Peyer's patch (tissue), 4 donors: ENCODE measurements around the gene KLHL5. TPM values are rescaled to one million over a fixed set of nuclear protein-coding genes. Genes with fewer than 3 reads are reported as not detected.

ENCODE experiments used
- DNase-seq, 3 donors: peaks; one replicate each; pipeline ENCODE4 v3.0.0-alpha.2; 2017 to 2019
- H3K27ac ChIP-seq, 4 donors: fragments of 200-600 bp; sonication (generic); one replicate each; pipeline ENCODE4 v1.5.1; 2016 to 2019
- H3K27me3 ChIP-seq, 2 donors: fragments of 200-600 bp; sonication (generic); one replicate each; pipeline ENCODE4 v1.5.1; 2019
- H3K36me3 ChIP-seq, 3 donors: fragments of 200-600 bp; sonication (generic); one replicate each; pipeline ENCODE4 v1.5.1; 2016 to 2019
- H3K4me1 ChIP-seq, 4 donors: fragments of 200-600 bp; sonication (generic); one replicate each; pipeline ENCODE4 v1.5.1; 2016 to 2019
- H3K4me3 ChIP-seq, 4 donors: fragments of 200-600 bp; sonication (generic); 1 replicate in 3 of 4; 2 replicates in 1 of 4; pipeline ENCODE4 v1.5.1; 2016 to 2019; ENCODE audit warnings: mild to moderate bottlenecking in 1 of 4
- H3K9me3 ChIP-seq, 4 donors: fragments of 200-600 bp; sonication (generic); one replicate each; pipeline ENCODE4 v1.5.1; 2016 to 2019; ENCODE audit warnings: mild to moderate bottlenecking in 1 of 4
- POLR2A ChIP-seq, 2 donors: fragments of 450-650 bp; IDR thresholded peaks; one replicate each; pipeline ENCODE4 v1.5.1; 2017; ENCODE audit warnings: antibody characterized with exemption in 2 of 2, mild to moderate bottlenecking in 2 of 2, moderate library complexity in 2 of 2
- total RNA-seq, 4 donors: library from RNA; depleted of rRNA; stranded (reverse); fragments of >200 nt; gene quantifications; one replicate each; pipeline ENCODE4 v1.1.0, GENCODE V29; 2016
- TF ChIP-seq, protein P1 (sequence below), 6 experiments: fragments of 450-650 bp in 4 of 6; fragments of 200-600 bp in 2 of 6; sonication (generic) in 1 of 6; IDR thresholded peaks; one replicate each; pipeline ENCODE4 v1.5.1; 2017 to 2019; ENCODE audit warnings: antibody characterized with exemption in 6 of 6, mild to moderate bottlenecking in 3 of 6, moderate library complexity in 1 of 6

The KLHL5 gene
- total RNA-seq, 4 donors from 2014 or later = 7.2 to 41.3 (median 12.1) TPM

DNA sequence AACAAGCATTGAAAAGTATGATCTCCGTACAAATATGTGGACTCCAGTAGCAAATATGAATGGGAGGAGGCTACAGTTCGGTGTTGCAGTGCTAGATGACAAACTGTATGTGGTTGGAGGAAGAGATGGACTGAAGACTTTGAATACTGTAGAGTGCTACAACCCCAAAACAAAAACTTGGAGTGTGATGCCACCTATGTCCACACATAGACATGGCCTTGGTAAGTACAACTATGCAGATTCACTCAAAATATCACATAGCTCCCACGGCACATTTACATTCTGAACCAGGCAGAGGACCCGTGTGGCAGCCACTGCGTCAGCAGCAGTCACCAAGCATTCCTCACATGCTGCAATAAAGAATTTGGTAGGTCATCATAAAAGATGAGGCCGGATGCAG, 41.3 kb downstream of the KLHL5 start:
- H3K27me3 ChIP-seq = no peaks in the 10 kb centered on the region
- H3K4me3 ChIP-seq = no peak overlapping the region
- DNase-seq = no peak
- H3K36me3 ChIP-seq = no peaks in the 10 kb centered on the region
- no peak overlapping the region for H3K27ac ChIP-seq
- no peaks in the 10 kb centered on the region for H3K4me1 ChIP-seq
- TF ChIP-seq, protein P1, sequence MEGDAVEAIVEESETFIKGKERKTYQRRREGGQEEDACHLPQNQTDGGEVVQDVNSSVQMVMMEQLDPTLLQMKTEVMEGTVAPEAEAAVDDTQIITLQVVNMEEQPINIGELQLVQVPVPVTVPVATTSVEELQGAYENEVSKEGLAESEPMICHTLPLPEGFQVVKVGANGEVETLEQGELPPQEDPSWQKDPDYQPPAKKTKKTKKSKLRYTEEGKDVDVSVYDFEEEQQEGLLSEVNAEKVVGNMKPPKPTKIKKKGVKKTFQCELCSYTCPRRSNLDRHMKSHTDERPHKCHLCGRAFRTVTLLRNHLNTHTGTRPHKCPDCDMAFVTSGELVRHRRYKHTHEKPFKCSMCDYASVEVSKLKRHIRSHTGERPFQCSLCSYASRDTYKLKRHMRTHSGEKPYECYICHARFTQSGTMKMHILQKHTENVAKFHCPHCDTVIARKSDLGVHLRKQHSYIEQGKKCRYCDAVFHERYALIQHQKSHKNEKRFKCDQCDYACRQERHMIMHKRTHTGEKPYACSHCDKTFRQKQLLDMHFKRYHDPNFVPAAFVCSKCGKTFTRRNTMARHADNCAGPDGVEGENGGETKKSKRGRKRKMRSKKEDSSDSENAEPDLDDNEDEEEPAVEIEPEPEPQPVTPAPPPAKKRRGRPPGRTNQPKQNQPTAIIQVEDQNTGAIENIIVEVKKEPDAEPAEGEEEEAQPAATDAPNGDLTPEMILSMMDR (IDR thresholded peaks at IDR 0.05) = no peak
- TF ChIP-seq POLR2A (IDR thresholded peaks at IDR 0.05) = no peak
- no peaks in the 10 kb centered on the region for H3K9me3 ChIP-seq

DNA sequence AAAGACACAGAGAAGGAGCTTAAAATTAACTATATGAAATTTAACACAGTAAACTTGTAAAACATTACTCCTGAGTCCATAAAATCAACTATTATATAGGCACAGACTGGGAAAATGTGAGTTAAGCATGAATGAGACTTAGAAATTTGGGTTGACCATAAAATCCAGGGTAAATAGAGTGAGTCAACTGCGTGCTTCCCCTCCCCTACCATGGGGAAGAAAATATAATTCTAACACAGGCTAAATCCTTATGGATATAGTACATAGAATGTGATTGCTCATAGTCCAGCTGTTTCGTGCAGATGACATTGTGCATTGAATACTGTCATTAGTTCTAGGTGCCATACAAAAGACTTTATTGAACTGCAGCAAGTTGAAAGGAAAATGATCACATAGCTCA, 42.2 kb downstream of the KLHL5 start:
- no peaks in the 10 kb centered on the region for H3K27me3 ChIP-seq
- no peak overlapping the region for H3K4me3 ChIP-seq
- H3K4me1 ChIP-seq = no peaks in the 10 kb centered on the region
- no peak for DNase-seq
- no peaks in the 10 kb centered on the region for H3K36me3 ChIP-seq
- no peak for TF ChIP-seq POLR2A (IDR thresholded peaks at IDR 0.05)
- TF ChIP-seq, protein P1 (IDR thresholded peaks at IDR 0.05) = no peak
- no peak overlapping the region for H3K27ac ChIP-seq
- H3K9me3 ChIP-seq = no peaks in the 10 kb centered on the region

DNA sequence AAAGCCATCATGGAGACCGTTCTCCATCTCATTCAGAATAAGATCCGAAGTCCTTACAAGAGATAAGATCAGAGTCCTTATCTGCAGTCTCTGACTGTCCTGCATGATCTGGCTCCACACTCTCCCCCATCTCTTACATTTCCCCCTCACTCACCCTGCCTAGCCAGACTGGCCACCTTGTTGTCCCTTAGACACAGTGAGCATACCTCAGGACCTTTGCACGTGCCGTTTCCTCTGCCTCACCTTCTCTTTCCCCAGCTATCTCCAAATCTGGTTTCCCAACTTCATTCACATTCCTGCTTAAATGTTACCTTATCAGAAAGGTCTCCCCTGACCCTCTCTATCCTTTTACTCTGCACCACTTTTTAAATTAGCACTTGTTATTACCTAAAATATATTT, 44.0 kb downstream of the KLHL5 start:
- Histone ChIP-seq H3K27ac (no peak overlapping the region), H3K9me3 (no peaks in the 10 kb centered on the region), H3K4me1 (no peaks in the 10 kb centered on the region), H3K27me3 (no peaks in the 10 kb centered on the region), H3K36me3 (no peaks in the 10 kb centered on the region), H3K4me3 (no peak overlapping the region)
- DNase-seq = no peak
- TF ChIP-seq POLR2A (IDR thresholded peaks at IDR 0.05) = no peak
- TF ChIP-seq, protein P1 (IDR thresholded peaks at IDR 0.05) = no peak

DNA sequence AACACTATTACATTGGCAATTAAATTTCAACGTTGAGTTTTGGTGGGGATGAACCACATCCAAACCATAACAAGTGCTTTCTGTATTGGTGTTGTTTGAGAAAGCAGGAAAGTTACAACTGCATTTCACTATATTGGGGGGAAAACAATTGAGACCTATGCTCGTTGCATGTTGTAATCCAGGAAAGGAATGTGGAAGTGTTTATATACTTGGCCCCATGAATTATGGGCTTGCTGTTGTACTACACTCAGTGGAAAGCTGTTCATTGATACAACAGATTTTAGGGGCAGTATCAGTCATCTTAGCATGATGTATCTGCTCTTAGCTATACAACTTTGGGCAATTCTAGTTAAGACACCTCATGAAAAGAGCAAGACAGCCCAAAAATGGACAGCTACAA, 52.4 kb downstream of the KLHL5 start:
- TF ChIP-seq, protein P1 (IDR thresholded peaks at IDR 0.05) = no peak
- no peak for TF ChIP-seq POLR2A (IDR thresholded peaks at IDR 0.05)
- H3K27ac ChIP-seq = no peak overlapping the region
- H3K27me3 ChIP-seq = no peaks in the 10 kb centered on the region
- no peaks in the 10 kb centered on the region for H3K9me3 ChIP-seq
- DNase-seq = no peak
- H3K4me3 ChIP-seq = no peak overlapping the region
- peaks cover 0 to 7% (median 0%) of the 10 kb centered on the region in 3 donors for H3K36me3 ChIP-seq
- H3K4me1 ChIP-seq = no peaks in the 10 kb centered on the region

DNA sequence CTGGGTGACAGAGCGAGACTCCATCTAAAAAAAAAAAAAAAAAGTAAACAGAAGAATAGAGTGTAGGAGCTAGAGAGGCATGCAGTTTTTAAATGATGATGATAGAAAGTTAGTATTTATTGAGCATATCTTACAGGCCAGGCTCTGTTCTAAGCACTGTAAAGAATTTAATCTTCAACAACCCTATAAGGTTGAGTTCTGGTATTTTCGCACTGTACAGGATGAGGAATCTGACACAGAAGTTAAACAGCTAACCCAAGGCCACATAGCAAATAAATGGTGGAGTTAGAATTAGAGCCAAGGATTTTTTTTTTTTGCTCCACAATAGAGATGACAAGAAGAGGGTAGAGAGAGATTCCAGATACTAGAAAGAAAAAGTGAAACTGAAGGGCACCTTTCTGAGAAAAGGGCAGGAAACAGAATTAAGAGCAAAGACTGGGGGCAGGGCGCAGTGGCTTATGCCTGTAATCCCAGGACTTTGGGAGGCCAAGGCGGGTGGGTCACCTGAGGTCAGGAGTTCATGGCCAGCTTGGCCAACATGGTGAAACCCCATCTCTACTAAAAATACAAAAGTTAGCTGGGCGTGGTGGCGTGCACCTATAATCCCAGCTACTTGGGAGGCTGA, 56.1 kb downstream of the KLHL5 start:
- Histone ChIP-seq H3K36me3 (peaks cover 0 to 4% (median 0%) of the 10 kb centered on the region in 3 donors), H3K27me3 (no peaks in the 10 kb centered on the region), H3K4me3 (no peak overlapping the region), H3K4me1 (no peaks in the 10 kb centered on the region), H3K27ac (no peak overlapping the region), H3K9me3 (no peaks in the 10 kb centered on the region)
- no peak for DNase-seq
- TF ChIP-seq POLR2A (IDR thresholded peaks at IDR 0.05) = no peak
- TF ChIP-seq, protein P1 (IDR thresholded peaks at IDR 0.05) = no peak

DNA sequence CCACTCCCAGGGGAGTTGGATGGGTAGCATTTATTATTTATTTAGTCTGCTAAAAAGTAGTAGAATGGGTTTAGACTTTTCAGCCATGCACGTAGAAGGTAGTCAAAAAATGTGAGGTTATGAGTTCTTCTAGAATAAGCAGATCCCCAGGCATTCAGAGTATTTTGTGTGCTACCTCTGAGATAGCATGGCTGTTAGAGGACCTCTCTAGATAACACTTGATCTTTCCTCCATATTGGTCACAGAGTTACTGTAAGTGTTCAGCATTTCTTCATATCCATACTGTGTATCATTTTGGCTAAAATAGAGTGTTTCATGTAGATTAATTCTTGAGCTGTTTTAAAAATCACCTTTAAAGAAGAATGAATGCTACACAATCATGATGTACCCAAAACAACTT, 58.4 kb downstream of the KLHL5 start:
- Histone ChIP-seq H3K36me3 (no peaks in the 10 kb centered on the region), H3K27ac (no peak overlapping the region), H3K4me1 (no peaks in the 10 kb centered on the region), H3K27me3 (no peaks in the 10 kb centered on the region), H3K9me3 (no peaks in the 10 kb centered on the region), H3K4me3 (no peak overlapping the region)
- TF ChIP-seq POLR2A (IDR thresholded peaks at IDR 0.05) = no peak
- TF ChIP-seq, protein P1 (IDR thresholded peaks at IDR 0.05) = no peak
- DNase-seq = no peak
